ENCODE measurements around the gene HTR3D.
"Not testable (repeated sequence)": the region's sequence is repeated elsewhere in the genome, so short reads cannot be mapped to it uniquely, and the experiment has no call there.

Gene HTR3D

GRCh38 chr3:184067573-184068055 is 36.1 kb downstream of the HTR3D start:
- H3K4me1 ChIP-seq (ENCODE audit: control insufficient read depth in 2 of 2, insufficient read depth in 2 of 2, low read length in 2 of 2) = no peaks in the 10 kb centered on the region
- no peaks in the 10 kb centered on the region for H3K36me3 ChIP-seq (ENCODE audit: control insufficient read depth in 2 of 2, insufficient read depth in 2 of 2, low read length in 2 of 2)
- H3K27me3 ChIP-seq (ENCODE audit: control insufficient read depth in 2 of 2, insufficient read depth in 2 of 2, low read length in 2 of 2) = no peaks in the 10 kb centered on the region
- no peak overlapping the region for H3K9ac ChIP-seq (ENCODE audit: low read depth in 1 of 2, low read length in 2 of 2)
- no peaks in the 10 kb centered on the region for H3K9me3 ChIP-seq (ENCODE audit: control insufficient read depth in 2 of 2, low read length in 2 of 2)
- no peak overlapping the region for H3K27ac ChIP-seq (ENCODE audit: low read depth in 2 of 2, low read length in 2 of 2)
- no peak overlapping the region for H3K4me3 ChIP-seq (ENCODE audit: low read length in 2 of 2)

- no peaks in the 10 kb centered on the region for H3K9me3 ChIP-seq (ENCODE audit: control insufficient read depth in 2 of 2, low read length in 2 of 2)
- H3K4me1 ChIP-seq (ENCODE audit: control insufficient read depth in 2 of 2, insufficient read depth in 2 of 2, low read length in 2 of 2) = no peaks in the 10 kb centered on the region
- no peak overlapping the region for H3K9ac ChIP-seq (ENCODE audit: low read depth in 1 of 2, low read length in 2 of 2)
These were observed 36.8 kb downstream of the HTR3D start for GRCh38 chr3:184068344-184068743.

GRCh38 chr3:184071142-184071541 is 39.6 kb downstream of the HTR3D start:
- not testable (repeated sequence) for H3K9me3 ChIP-seq (ENCODE audit: control insufficient read depth in 2 of 2, low read length in 2 of 2); H3K27ac ChIP-seq (ENCODE audit: low read depth in 2 of 2, low read length in 2 of 2); H3K4me3 ChIP-seq (ENCODE audit: low read length in 2 of 2); H3K4me1 ChIP-seq (ENCODE audit: control insufficient read depth in 2 of 2, insufficient read depth in 2 of 2, low read length in 2 of 2); H3K36me3 ChIP-seq (ENCODE audit: control insufficient read depth in 2 of 2, insufficient read depth in 2 of 2, low read length in 2 of 2); H3K9ac ChIP-seq (ENCODE audit: low read depth in 1 of 2, low read length in 2 of 2); H3K27me3 ChIP-seq (ENCODE audit: control insufficient read depth in 2 of 2, insufficient read depth in 2 of 2, low read length in 2 of 2)

More at GRCh38 chr3:184068344-184068743, 36.8 kb downstream of the HTR3D start:
- no peak overlapping the region for H3K27ac ChIP-seq (ENCODE audit: low read depth in 2 of 2, low read length in 2 of 2)
- no peak overlapping the region for H3K4me3 ChIP-seq (ENCODE audit: low read length in 2 of 2)
- H3K36me3 ChIP-seq (ENCODE audit: control insufficient read depth in 2 of 2, insufficient read depth in 2 of 2, low read length in 2 of 2) = no peaks in the 10 kb centered on the region
- H3K27me3 ChIP-seq (ENCODE audit: control insufficient read depth in 2 of 2, insufficient read depth in 2 of 2, low read length in 2 of 2) = no peaks in the 10 kb centered on the region

GRCh38 chr3:184073621-184074020 is 42.1 kb downstream of the HTR3D start:
- H3K27ac ChIP-seq (ENCODE audit: low read depth in 2 of 2, low read length in 2 of 2) = no peak overlapping the region
- H3K9me3 ChIP-seq (ENCODE audit: control insufficient read depth in 2 of 2, low read length in 2 of 2) = no peaks in the 10 kb centered on the region
- no peaks in the 10 kb centered on the region for H3K27me3 ChIP-seq (ENCODE audit: control insufficient read depth in 2 of 2, insufficient read depth in 2 of 2, low read length in 2 of 2)
- no peaks in the 10 kb centered on the region for H3K4me1 ChIP-seq (ENCODE audit: control insufficient read depth in 2 of 2, insufficient read depth in 2 of 2, low read length in 2 of 2)
- no peaks in the 10 kb centered on the region for H3K36me3 ChIP-seq (ENCODE audit: control insufficient read depth in 2 of 2, insufficient read depth in 2 of 2, low read length in 2 of 2)
- no peak overlapping the region for H3K9ac ChIP-seq (ENCODE audit: low read depth in 1 of 2, low read length in 2 of 2)
- no peak overlapping the region for H3K4me3 ChIP-seq (ENCODE audit: low read length in 2 of 2)

GRCh38 chr3:184075901-184076300 is 44.4 kb downstream of the HTR3D start:
- Histone ChIP-seq H3K27ac (ENCODE audit: low read depth in 2 of 2, low read length in 2 of 2) (no peak overlapping the region), H3K9me3 (ENCODE audit: control insufficient read depth in 2 of 2, low read length in 2 of 2) (no peaks in the 10 kb centered on the region), H3K4me3 (ENCODE audit: low read length in 2 of 2) (no peak overlapping the region), H3K4me1 (ENCODE audit: control insufficient read depth in 2 of 2, insufficient read depth in 2 of 2, low read length in 2 of 2) (no peaks in the 10 kb centered on the region), H3K27me3 (ENCODE audit: control insufficient read depth in 2 of 2, insufficient read depth in 2 of 2, low read length in 2 of 2) (no peaks in the 10 kb centered on the region), H3K9ac (ENCODE audit: low read depth in 1 of 2, low read length in 2 of 2) (no peak overlapping the region), H3K36me3 (ENCODE audit: control insufficient read depth in 2 of 2, insufficient read depth in 2 of 2, low read length in 2 of 2) (no peaks in the 10 kb centered on the region)

- Histone ChIP-seq H3K27ac (ENCODE audit: low read depth in 2 of 2, low read length in 2 of 2) (no peak overlapping the region), H3K36me3 (ENCODE audit: control insufficient read depth in 2 of 2, insufficient read depth in 2 of 2, low read length in 2 of 2) (no peaks in the 10 kb centered on the region), H3K9me3 (ENCODE audit: control insufficient read depth in 2 of 2, low read length in 2 of 2) (no peaks in the 10 kb centered on the region), H3K27me3 (ENCODE audit: control insufficient read depth in 2 of 2, insufficient read depth in 2 of 2, low read length in 2 of 2) (no peaks in the 10 kb centered on the region), H3K9ac (ENCODE audit: low read depth in 1 of 2, low read length in 2 of 2) (no peak overlapping the region), H3K4me3 (ENCODE audit: low read length in 2 of 2) (no peak overlapping the region), H3K4me1 (ENCODE audit: control insufficient read depth in 2 of 2, insufficient read depth in 2 of 2, low read length in 2 of 2) (no peaks in the 10 kb centered on the region)
These were observed 46.3 kb downstream of the HTR3D start for GRCh38 chr3:184077881-184078280.

- H3K4me3 ChIP-seq (ENCODE audit: low read length in 2 of 2) = no peak overlapping the region
- no peaks in the 10 kb centered on the region for H3K4me1 ChIP-seq (ENCODE audit: control insufficient read depth in 2 of 2, insufficient read depth in 2 of 2, low read length in 2 of 2)
- H3K36me3 ChIP-seq (ENCODE audit: control insufficient read depth in 2 of 2, insufficient read depth in 2 of 2, low read length in 2 of 2) = no peaks in the 10 kb centered on the region
- H3K27me3 ChIP-seq (ENCODE audit: control insufficient read depth in 2 of 2, insufficient read depth in 2 of 2, low read length in 2 of 2) = no peaks in the 10 kb centered on the region
- H3K9me3 ChIP-seq (ENCODE audit: control insufficient read depth in 2 of 2, low read length in 2 of 2) = no peaks in the 10 kb centered on the region
- no peak overlapping the region for H3K27ac ChIP-seq (ENCODE audit: low read depth in 2 of 2, low read length in 2 of 2)
- no peak overlapping the region for H3K9ac ChIP-seq (ENCODE audit: low read depth in 1 of 2, low read length in 2 of 2)
These were observed 47.3 kb downstream of the HTR3D start for GRCh38 chr3:184078851-184079250.

- Histone ChIP-seq H3K27ac (ENCODE audit: low read depth in 2 of 2, low read length in 2 of 2) (no peak overlapping the region), H3K9me3 (ENCODE audit: control insufficient read depth in 2 of 2, low read length in 2 of 2) (no peaks in the 10 kb centered on the region), H3K9ac (ENCODE audit: low read depth in 1 of 2, low read length in 2 of 2) (no peak overlapping the region), H3K4me3 (ENCODE audit: low read length in 2 of 2) (no peak overlapping the region), H3K27me3 (ENCODE audit: control insufficient read depth in 2 of 2, insufficient read depth in 2 of 2, low read length in 2 of 2) (no peaks in the 10 kb centered on the region), H3K36me3 (ENCODE audit: control insufficient read depth in 2 of 2, insufficient read depth in 2 of 2, low read length in 2 of 2) (no peaks in the 10 kb centered on the region), H3K4me1 (ENCODE audit: control insufficient read depth in 2 of 2, insufficient read depth in 2 of 2, low read length in 2 of 2) (no peaks in the 10 kb centered on the region)
These were observed 49.7 kb downstream of the HTR3D start for GRCh38 chr3:184081116-184081830.

GRCh38 chr3:184082034-184082433 is 50.5 kb downstream of the HTR3D start:
- H3K27ac ChIP-seq (ENCODE audit: low read depth in 2 of 2, low read length in 2 of 2) = no peak overlapping the region
- no peaks in the 10 kb centered on the region for H3K4me1 ChIP-seq (ENCODE audit: control insufficient read depth in 2 of 2, insufficient read depth in 2 of 2, low read length in 2 of 2)
- no peaks in the 10 kb centered on the region for H3K27me3 ChIP-seq (ENCODE audit: control insufficient read depth in 2 of 2, insufficient read depth in 2 of 2, low read length in 2 of 2)
- no peak overlapping the region for H3K4me3 ChIP-seq (ENCODE audit: low read length in 2 of 2)
- no peak overlapping the region for H3K9ac ChIP-seq (ENCODE audit: low read depth in 1 of 2, low read length in 2 of 2)
- H3K9me3 ChIP-seq (ENCODE audit: control insufficient read depth in 2 of 2, low read length in 2 of 2) = no peaks in the 10 kb centered on the region
- H3K36me3 ChIP-seq (ENCODE audit: control insufficient read depth in 2 of 2, insufficient read depth in 2 of 2, low read length in 2 of 2) = no peaks in the 10 kb centered on the region

GRCh38 chr3:184082465-184082864 is 50.9 kb downstream of the HTR3D start:
- H3K9ac ChIP-seq (ENCODE audit: low read depth in 1 of 2, low read length in 2 of 2) = no peak overlapping the region
- no peak overlapping the region for H3K27ac ChIP-seq (ENCODE audit: low read depth in 2 of 2, low read length in 2 of 2)
- no peaks in the 10 kb centered on the region for H3K27me3 ChIP-seq (ENCODE audit: control insufficient read depth in 2 of 2, insufficient read depth in 2 of 2, low read length in 2 of 2)
- H3K9me3 ChIP-seq (ENCODE audit: control insufficient read depth in 2 of 2, low read length in 2 of 2) = no peaks in the 10 kb centered on the region
- no peaks in the 10 kb centered on the region for H3K4me1 ChIP-seq (ENCODE audit: control insufficient read depth in 2 of 2, insufficient read depth in 2 of 2, low read length in 2 of 2)
- no peaks in the 10 kb centered on the region for H3K36me3 ChIP-seq (ENCODE audit: control insufficient read depth in 2 of 2, insufficient read depth in 2 of 2, low read length in 2 of 2)
- H3K4me3 ChIP-seq (ENCODE audit: low read length in 2 of 2) = no peak overlapping the region
